Measurements from ENCODE around the gene PGBD5.

GRCh38 chr1:230347896-230348295 is 78.2 kb downstream of the PGBD5 start:
- no peak for TF ChIP-seq CTCF (IDR thresholded peaks at IDR 0.05)
- TF ChIP-seq POLR2A (IDR thresholded peaks at IDR 0.05) = no peak
- TF ChIP-seq EP300 (IDR thresholded peaks at IDR 0.05; ENCODE audit: low read depth) = no peak
- no peak for TF ChIP-seq POLR2AphosphoS5 (IDR thresholded peaks at IDR 0.05)

Measured in transverse colon (tissue), 4 donors.